Mucosa of stomach (tissue), 1 donor: ENCODE measurements around the gene SNX20.

Source experiments
- H3K27me3 ChIP-seq: one replicate; pipeline ENCODE4 v1.7.0; 2013; ENCODE audit warnings: mild to moderate bottlenecking, low read length; ENCODE audit not compliant: control insufficient read depth, insufficient read depth
- H3K36me3 ChIP-seq: one replicate; pipeline ENCODE4 v1.7.0; 2013; ENCODE audit warnings: low read length; ENCODE audit not compliant: control insufficient read depth, insufficient read depth
- H3K4me1 ChIP-seq: one replicate; pipeline ENCODE4 v1.7.0; 2013; ENCODE audit warnings: mild to moderate bottlenecking, low read length; ENCODE audit not compliant: control insufficient read depth, insufficient read depth
- H3K4me3 ChIP-seq: one replicate; pipeline ENCODE4 v1.7.0; 2013; ENCODE audit warnings: low read length
- H3K9ac ChIP-seq: one replicate; pipeline ENCODE4 v1.7.0; 2013; ENCODE audit warnings: mild to moderate bottlenecking, low read length, moderate library complexity
- H3K9me3 ChIP-seq: one replicate; pipeline ENCODE4 v1.7.0; 2013; ENCODE audit warnings: mild to moderate bottlenecking, low read length, moderate library complexity; ENCODE audit not compliant: control insufficient read depth
- donor health status: Pancreatic carcinoma.

The SNX20 gene

GRCh38 chr16:50659806-50660205 is 21.3 kb downstream of the SNX20 start:
- no peaks in the 10 kb centered on the region for H3K9me3 ChIP-seq
- no peak overlapping the region for H3K4me3 ChIP-seq
- H3K4me1 ChIP-seq = peaks cover under 1% of the 10 kb centered on the region
- H3K27me3 ChIP-seq = no peaks in the 10 kb centered on the region
- no peak overlapping the region for H3K9ac ChIP-seq
- no peaks in the 10 kb centered on the region for H3K36me3 ChIP-seq

GRCh38 chr16:50657241-50657640 is 23.9 kb downstream of the SNX20 start:
- H3K27me3 ChIP-seq = no peaks in the 10 kb centered on the region
- no peak overlapping the region for H3K4me3 ChIP-seq
- H3K9me3 ChIP-seq = no peaks in the 10 kb centered on the region
- no peaks in the 10 kb centered on the region for H3K36me3 ChIP-seq
- H3K4me1 ChIP-seq = no peaks in the 10 kb centered on the region
- no peak overlapping the region for H3K9ac ChIP-seq

- no peak overlapping the region for H3K9ac ChIP-seq
- no peaks in the 10 kb centered on the region for H3K9me3 ChIP-seq
- no peaks in the 10 kb centered on the region for H3K27me3 ChIP-seq
- no peaks in the 10 kb centered on the region for H3K36me3 ChIP-seq
- no peak overlapping the region for H3K4me3 ChIP-seq
- no peaks in the 10 kb centered on the region for H3K4me1 ChIP-seq
Measured at GRCh38 chr16:50655558-50656055, 25.5 kb downstream of the SNX20 start.

GRCh38 chr16:50653633-50654519 is 27.2 kb downstream of the SNX20 start:
- Histone ChIP-seq H3K36me3 (no peaks in the 10 kb centered on the region), H3K9me3 (no peaks in the 10 kb centered on the region), H3K4me3 (no peak overlapping the region), H3K27me3 (no peaks in the 10 kb centered on the region), H3K4me1 (no peaks in the 10 kb centered on the region), H3K9ac (no peak overlapping the region)

- Histone ChIP-seq H3K36me3 (no peaks in the 10 kb centered on the region), H3K9ac (no peak overlapping the region), H3K4me1 (no peaks in the 10 kb centered on the region), H3K9me3 (no peaks in the 10 kb centered on the region), H3K4me3 (no peak overlapping the region), H3K27me3 (no peaks in the 10 kb centered on the region)
Measured at GRCh38 chr16:50652836-50653425, 28.2 kb downstream of the SNX20 start.

- Histone ChIP-seq H3K9ac (no peak overlapping the region), H3K27me3 (no peaks in the 10 kb centered on the region), H3K36me3 (no peaks in the 10 kb centered on the region), H3K9me3 (no peaks in the 10 kb centered on the region), H3K4me3 (no peak overlapping the region), H3K4me1 (no peaks in the 10 kb centered on the region)
Measured at GRCh38 chr16:50651835-50652438, 29.2 kb downstream of the SNX20 start.

- Histone ChIP-seq H3K9ac (no peak overlapping the region), H3K9me3 (no peaks in the 10 kb centered on the region), H3K4me3 (no peak overlapping the region), H3K27me3 (no peaks in the 10 kb centered on the region), H3K36me3 (no peaks in the 10 kb centered on the region), H3K4me1 (no peaks in the 10 kb centered on the region)
Measured at GRCh38 chr16:50646345-50646744, 34.8 kb downstream of the SNX20 start.

GRCh38 chr16:50645563-50646220 is 35.4 kb downstream of the SNX20 start:
- H3K4me1 ChIP-seq = no peaks in the 10 kb centered on the region
- no peaks in the 10 kb centered on the region for H3K27me3 ChIP-seq
- no peaks in the 10 kb centered on the region for H3K36me3 ChIP-seq
- H3K9me3 ChIP-seq = no peaks in the 10 kb centered on the region
- H3K9ac ChIP-seq = no peak overlapping the region
- H3K4me3 ChIP-seq = no peak overlapping the region

- no peaks in the 10 kb centered on the region for H3K27me3 ChIP-seq
- H3K9ac ChIP-seq = no peak overlapping the region
- no peaks in the 10 kb centered on the region for H3K4me1 ChIP-seq
- H3K9me3 ChIP-seq = no peaks in the 10 kb centered on the region
- H3K4me3 ChIP-seq = no peak overlapping the region
- H3K36me3 ChIP-seq = no peaks in the 10 kb centered on the region
Measured at GRCh38 chr16:50644729-50645128, 36.4 kb downstream of the SNX20 start.

GRCh38 chr16:50644245-50644644 is 36.9 kb downstream of the SNX20 start:
- no peaks in the 10 kb centered on the region for H3K27me3 ChIP-seq
- H3K9ac ChIP-seq = no peak overlapping the region
- no peaks in the 10 kb centered on the region for H3K9me3 ChIP-seq
- no peaks in the 10 kb centered on the region for H3K36me3 ChIP-seq
- H3K4me1 ChIP-seq = no peaks in the 10 kb centered on the region
- H3K4me3 ChIP-seq = no peak overlapping the region

- Histone ChIP-seq H3K9ac (no peak overlapping the region), H3K4me3 (no peak overlapping the region), H3K36me3 (no peaks in the 10 kb centered on the region), H3K9me3 (no peaks in the 10 kb centered on the region), H3K27me3 (no peaks in the 10 kb centered on the region), H3K4me1 (no peaks in the 10 kb centered on the region)
Measured at GRCh38 chr16:50643192-50643591, 37.9 kb downstream of the SNX20 start.

- Histone ChIP-seq H3K4me3 (no peak overlapping the region), H3K27me3 (no peaks in the 10 kb centered on the region)
Measured at GRCh38 chr16:50642349-50642748, 38.8 kb downstream of the SNX20 start.

More at GRCh38 chr16:50642349-50642748, 38.8 kb downstream of the SNX20 start:
- no peak overlapping the region for H3K9ac ChIP-seq
- no peaks in the 10 kb centered on the region for H3K9me3 ChIP-seq
- H3K4me1 ChIP-seq = no peaks in the 10 kb centered on the region
- H3K36me3 ChIP-seq = no peaks in the 10 kb centered on the region
